ENCODE measurements around the gene XRCC5. TPM values are rescaled to one million over a fixed set of nuclear protein-coding genes. Genes with fewer than 3 reads are reported as not detected.

XRCC5 gene
- total and polyA plus RNA-seq, 10 donors = 63.5 to 252 (median 179) TPM

- H3K4me3 ChIP-seq = no peak overlapping the region
- intact Hi-C loops (cut with DNase I; ENCODE audit: low total_unique reads) = no loop called here
- no peaks in the 10 kb centered on the region for H3K36me3 ChIP-seq
- WGBS, 5 donors = 75 to 94% (median 90%) methylated on average over 1 of the region's 1 CpG
- H3K27me3 ChIP-seq (replicated peaks in 1 of 7) = no peaks in the 10 kb centered on the region
- TF ChIP-seq CTCF (IDR thresholded peaks at IDR 0.05 in 8 of 11, conservative IDR thresholded peaks at IDR 0.05 in 3 of 11) = no peak
- no peak for TF ChIP-seq POLR2A (IDR thresholded peaks at IDR 0.05)
- TF ChIP-seq POLR2AphosphoS5 (IDR thresholded peaks at IDR 0.05) = no peak
- no peak for DNase-seq
- H3K4me1 ChIP-seq = no peaks in the 10 kb centered on the region
- H3K9me3 ChIP-seq = peaks cover 7 to 30% (median 27%) of the 10 kb centered on the region in 8 donors
- no peak overlapping the region for H3K27ac ChIP-seq
These were observed 126.7 kb downstream of the XRCC5 start for GRCh38 chr2:216235896-216236295.

GRCh38 chr2:216236486-216236885, 127.3 kb downstream of the XRCC5 start:
- Histone ChIP-seq H3K27me3 (replicated peaks in 1 of 7) (no peaks in the 10 kb centered on the region), H3K27ac (no peak overlapping the region), H3K9me3 (peaks cover 5 to 24% (median 21%) of the 10 kb centered on the region in 8 donors), H3K36me3 (no peaks in the 10 kb centered on the region), H3K4me1 (no peaks in the 10 kb centered on the region), H3K4me3 (no peak overlapping the region)
- 0 to 74% (median 0%) methylated on average over 1 of the region's 1 CpG for WGBS, 5 donors
- no peak for DNase-seq
- TF ChIP-seq CTCF (IDR thresholded peaks at IDR 0.05 in 8 of 11, conservative IDR thresholded peaks at IDR 0.05 in 3 of 11) = no peak
- no peak for TF ChIP-seq POLR2AphosphoS5 (IDR thresholded peaks at IDR 0.05)
- TF ChIP-seq POLR2A (IDR thresholded peaks at IDR 0.05) = no peak
- intact Hi-C loops (cut with DNase I; ENCODE audit: low total_unique reads) = no loop called here

- H3K4me1 ChIP-seq = no peaks in the 10 kb centered on the region
- H3K4me3 ChIP-seq = no peak overlapping the region
- TF ChIP-seq POLR2A (IDR thresholded peaks at IDR 0.05) = no peak
- no peak for TF ChIP-seq CTCF (IDR thresholded peaks at IDR 0.05 in 8 of 11, conservative IDR thresholded peaks at IDR 0.05 in 3 of 11)
- TF ChIP-seq POLR2AphosphoS5 (IDR thresholded peaks at IDR 0.05) = no peak
- no peaks in the 10 kb centered on the region for H3K36me3 ChIP-seq
- WGBS, 5 donors = 72 to 86% (median 80%) methylated on average over 6 of the region's 6 CpGs
- DNase-seq = no peak
- intact Hi-C loops (cut with DNase I; ENCODE audit: low total_unique reads) = no loop called here
- H3K27ac ChIP-seq = no peak overlapping the region
- no peaks in the 10 kb centered on the region for H3K9me3 ChIP-seq
- no peaks in the 10 kb centered on the region for H3K27me3 ChIP-seq (replicated peaks in 1 of 7)
These were observed 133.2 kb downstream of the XRCC5 start for GRCh38 chr2:216242365-216242764.

GRCh38 chr2:216243026-216243425, 133.9 kb downstream of the XRCC5 start:
- intact Hi-C loops (cut with DNase I; ENCODE audit: low total_unique reads) = no loop called here
- DNase-seq = no peak
- no peak for TF ChIP-seq CTCF (IDR thresholded peaks at IDR 0.05 in 8 of 11, conservative IDR thresholded peaks at IDR 0.05 in 3 of 11)
- no peak for TF ChIP-seq POLR2AphosphoS5 (IDR thresholded peaks at IDR 0.05)
- no peak for TF ChIP-seq POLR2A (IDR thresholded peaks at IDR 0.05)
- no peak overlapping the region for H3K4me3 ChIP-seq
- H3K27me3 ChIP-seq (replicated peaks in 1 of 7) = no peaks in the 10 kb centered on the region
- H3K36me3 ChIP-seq = no peaks in the 10 kb centered on the region
- no peak overlapping the region for H3K27ac ChIP-seq
- 81 to 100% (median 92%) methylated on average over 3 of the region's 3 CpGs for WGBS, 5 donors
- H3K9me3 ChIP-seq = no peaks in the 10 kb centered on the region
- H3K4me1 ChIP-seq = no peaks in the 10 kb centered on the region
